Measurements from ENCODE around the gene MEIS2.
"Not testable (repeated sequence)": the region's sequence is repeated elsewhere in the genome, so short reads cannot be mapped to it uniquely, and the experiment has no call there.

MEIS2 gene

GRCh38 chr15:36992454-36992853, 107.9 kb downstream of the MEIS2 start:
- Histone ChIP-seq H2AFZ (ENCODE audit: low read length) (no peak overlapping the region), H3K4me2 (ENCODE audit: low read depth, low read length, poor library complexity, severe bottlenecking) (no peak overlapping the region), H3K36me3 (ENCODE audit: insufficient read depth, low read length) (no peaks in the 10 kb centered on the region), H3K4me1 (ENCODE audit: insufficient read depth, low read length, poor library complexity, severe bottlenecking) (no peaks in the 10 kb centered on the region), H3K27me3 (ENCODE audit: insufficient read depth, low read length, poor library complexity, severe bottlenecking) (no peaks in the 10 kb centered on the region), H3K9me2 (replicated peaks; ENCODE audit: low read depth, low read length) (no peaks in the 10 kb centered on the region), H4K20me1 (ENCODE audit: insufficient read depth, low read length, poor library complexity, severe bottlenecking) (no peaks in the 10 kb centered on the region), H3F3A (ENCODE audit: low read depth) (no peaks in the 10 kb centered on the region), H3K79me2 (ENCODE audit: insufficient read depth, low read length) (no peaks in the 10 kb centered on the region), H3K4me3 (ENCODE audit: low read length, poor library complexity, severe bottlenecking) (no peak overlapping the region), H3K9ac (ENCODE audit: low read depth, low read length, poor library complexity, severe bottlenecking) (no peak overlapping the region), H3K9me3 (ENCODE audit: insufficient read depth, low read depth, low read length) (no peaks in the 10 kb centered on the region)
- TF ChIP-seq, protein P1, sequence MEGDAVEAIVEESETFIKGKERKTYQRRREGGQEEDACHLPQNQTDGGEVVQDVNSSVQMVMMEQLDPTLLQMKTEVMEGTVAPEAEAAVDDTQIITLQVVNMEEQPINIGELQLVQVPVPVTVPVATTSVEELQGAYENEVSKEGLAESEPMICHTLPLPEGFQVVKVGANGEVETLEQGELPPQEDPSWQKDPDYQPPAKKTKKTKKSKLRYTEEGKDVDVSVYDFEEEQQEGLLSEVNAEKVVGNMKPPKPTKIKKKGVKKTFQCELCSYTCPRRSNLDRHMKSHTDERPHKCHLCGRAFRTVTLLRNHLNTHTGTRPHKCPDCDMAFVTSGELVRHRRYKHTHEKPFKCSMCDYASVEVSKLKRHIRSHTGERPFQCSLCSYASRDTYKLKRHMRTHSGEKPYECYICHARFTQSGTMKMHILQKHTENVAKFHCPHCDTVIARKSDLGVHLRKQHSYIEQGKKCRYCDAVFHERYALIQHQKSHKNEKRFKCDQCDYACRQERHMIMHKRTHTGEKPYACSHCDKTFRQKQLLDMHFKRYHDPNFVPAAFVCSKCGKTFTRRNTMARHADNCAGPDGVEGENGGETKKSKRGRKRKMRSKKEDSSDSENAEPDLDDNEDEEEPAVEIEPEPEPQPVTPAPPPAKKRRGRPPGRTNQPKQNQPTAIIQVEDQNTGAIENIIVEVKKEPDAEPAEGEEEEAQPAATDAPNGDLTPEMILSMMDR (conservative IDR thresholded peaks at IDR 0.05; ENCODE audit: low read length): no peak
- no peak for TF ChIP-seq EZH2phosphoT487 (IDR thresholded peaks at IDR 0.05; ENCODE audit: borderline replicate concordance)

DNA sequence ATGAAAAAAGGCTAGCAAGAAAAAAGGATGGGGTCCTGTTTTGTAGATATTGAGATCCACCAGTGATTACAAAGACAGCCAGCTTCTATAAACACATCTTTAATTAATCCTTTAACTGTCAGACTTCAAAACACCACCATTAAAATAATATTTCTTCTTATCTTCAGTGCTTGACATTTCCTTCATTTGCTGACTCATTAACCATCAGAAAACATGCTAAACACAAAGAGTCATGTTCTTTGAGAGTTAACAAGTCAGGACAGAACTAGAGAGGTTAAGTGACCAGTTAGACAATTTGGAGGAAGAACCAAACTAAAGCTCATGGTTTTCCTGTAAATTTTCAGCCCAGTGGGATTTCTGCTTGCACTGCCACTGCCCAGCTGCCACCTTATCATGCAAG, 111.4 kb downstream of the MEIS2 start:
- H4K20me1 ChIP-seq (ENCODE audit: insufficient read depth, low read length, poor library complexity, severe bottlenecking): no peaks in the 10 kb centered on the region

GRCh38 chr15:36982430-36982829, 117.9 kb downstream of the MEIS2 start:
- no peak for TF ChIP-seq EZH2phosphoT487 (IDR thresholded peaks at IDR 0.05; ENCODE audit: borderline replicate concordance)
- TF ChIP-seq, protein P1 (conservative IDR thresholded peaks at IDR 0.05; ENCODE audit: low read length): no peak
- Histone ChIP-seq H3K9me3 (ENCODE audit: insufficient read depth, low read depth, low read length) (no peaks in the 10 kb centered on the region; the same call in 1 of the 2 replicates), H3K4me2 (ENCODE audit: low read depth, low read length, poor library complexity, severe bottlenecking) (no peak overlapping the region), H3K4me3 (ENCODE audit: low read length, poor library complexity, severe bottlenecking) (no peak overlapping the region), H3K9ac (ENCODE audit: low read depth, low read length, poor library complexity, severe bottlenecking) (no peak overlapping the region), H3K4me1 (ENCODE audit: insufficient read depth, low read length, poor library complexity, severe bottlenecking) (no peaks in the 10 kb centered on the region), H3K27me3 (ENCODE audit: insufficient read depth, low read length, poor library complexity, severe bottlenecking) (no peaks in the 10 kb centered on the region), H3K79me2 (ENCODE audit: insufficient read depth, low read length) (no peaks in the 10 kb centered on the region), H3K9me2 (replicated peaks; ENCODE audit: low read depth, low read length) (no peaks in the 10 kb centered on the region), H4K20me1 (ENCODE audit: insufficient read depth, low read length, poor library complexity, severe bottlenecking) (no peaks in the 10 kb centered on the region), H3F3A (ENCODE audit: low read depth) (no peaks in the 10 kb centered on the region), H3K36me3 (ENCODE audit: insufficient read depth, low read length) (no peaks in the 10 kb centered on the region), H2AFZ (ENCODE audit: low read length) (no peak overlapping the region)

More for the DNA sequence above, 111.4 kb downstream of the MEIS2 start:
- H3K4me3 ChIP-seq (ENCODE audit: low read length, poor library complexity, severe bottlenecking): no peak overlapping the region
- no peaks in the 10 kb centered on the region for H3K4me1 ChIP-seq (ENCODE audit: insufficient read depth, low read length, poor library complexity, severe bottlenecking)
- no peak overlapping the region for H2AFZ ChIP-seq (ENCODE audit: low read length)
- H3K9me2 ChIP-seq (replicated peaks; ENCODE audit: low read depth, low read length): no peaks in the 10 kb centered on the region
- H3F3A ChIP-seq (ENCODE audit: low read depth): no peaks in the 10 kb centered on the region
- no peaks in the 10 kb centered on the region for H3K79me2 ChIP-seq (ENCODE audit: insufficient read depth, low read length)
- TF ChIP-seq, protein P1 (conservative IDR thresholded peaks at IDR 0.05; ENCODE audit: low read length): no peak
- no peak for TF ChIP-seq EZH2phosphoT487 (IDR thresholded peaks at IDR 0.05; ENCODE audit: borderline replicate concordance)
- H3K27me3 ChIP-seq (ENCODE audit: insufficient read depth, low read length, poor library complexity, severe bottlenecking): no peaks in the 10 kb centered on the region
- H3K36me3 ChIP-seq (ENCODE audit: insufficient read depth, low read length): no peaks in the 10 kb centered on the region
- no peaks in the 10 kb centered on the region for H3K9me3 ChIP-seq (ENCODE audit: insufficient read depth, low read depth, low read length)
- H3K9ac ChIP-seq (ENCODE audit: low read depth, low read length, poor library complexity, severe bottlenecking): no peak overlapping the region
- H3K4me2 ChIP-seq (ENCODE audit: low read depth, low read length, poor library complexity, severe bottlenecking): no peak overlapping the region

- H4K20me1 ChIP-seq (ENCODE audit: insufficient read depth, low read length, poor library complexity, severe bottlenecking); H3K36me3 ChIP-seq (ENCODE audit: insufficient read depth, low read length); H3K4me3 ChIP-seq (ENCODE audit: low read length, poor library complexity, severe bottlenecking); H3F3A ChIP-seq (ENCODE audit: low read depth); H3K4me1 ChIP-seq (ENCODE audit: insufficient read depth, low read length, poor library complexity, severe bottlenecking); H3K9ac ChIP-seq (ENCODE audit: low read depth, low read length, poor library complexity, severe bottlenecking); H2AFZ ChIP-seq (ENCODE audit: low read length); H3K9me2 ChIP-seq (replicated peaks; ENCODE audit: low read depth, low read length); H3K27me3 ChIP-seq (ENCODE audit: insufficient read depth, low read length, poor library complexity, severe bottlenecking); H3K4me2 ChIP-seq (ENCODE audit: low read depth, low read length, poor library complexity, severe bottlenecking); H3K9me3 ChIP-seq (ENCODE audit: insufficient read depth, low read depth, low read length); H3K79me2 ChIP-seq (ENCODE audit: insufficient read depth, low read length): not testable (repeated sequence)
These were observed 120.1 kb downstream of the MEIS2 start for GRCh38 chr15:36980281-36980680.
